DMS153 treated with DMSO at 0.1 percent for 48 hours (cell line): ENCODE measurements around the gene DDX21.
A peak's percentile ranks its signal among the peaks of the same experiment; 100 is the strongest.
"Not testable (repeated sequence)": the region's sequence is repeated elsewhere in the genome, so short reads cannot be mapped to it uniquely, and the experiment has no call there.

ENCODE experiments used
- DNase-seq: peaks from one replicate; lab custom pipeline; 2025; ENCODE audit not compliant: unreplicated experiment; lab: John Stamatoyannopoulos, UW

DDX21 gene

GRCh38 chr10:68987611-68988010 lies 31.6 kb downstream of the DDX21 start:
- no peak for DNase-seq

- peak; percentile 92 for DNase-seq
Measured at GRCh38 chr10:68988530-68989316, 32.8 kb downstream of the DDX21 start, which contains the start of gene KIFBP. KIFBP (plus strand) TSS chr10:68988803; CDS start chr10:68988833, 30 bp downstream.

- no peak for DNase-seq
Measured at GRCh38 chr10:68989317-68989990, 33.5 kb downstream of the DDX21 start.

GRCh38 chr10:68992636-68993440 lies 36.9 kb downstream of the DDX21 start:
- DNase-seq, result no peak

GRCh38 chr10:68997211-68997610 lies 41.2 kb downstream of the DDX21 start:
- DNase-seq, result no peak

- no peak for DNase-seq
Measured at GRCh38 chr10:69004821-69005220, 48.9 kb downstream of the DDX21 start.

GRCh38 chr10:69005704-69006485 lies 49.9 kb downstream of the DDX21 start:
- DNase-seq, result no peak

- no peak for DNase-seq
Measured at GRCh38 chr10:69007260-69007659, 51.3 kb downstream of the DDX21 start.

GRCh38 chr10:69009360-69009759 lies 53.4 kb downstream of the DDX21 start:
- DNase-seq, result no peak

- DNase-seq, result no peak
Measured at GRCh38 chr10:69010151-69010640, 54.2 kb downstream of the DDX21 start.

GRCh38 chr10:69012778-69013177 lies 56.8 kb downstream of the DDX21 start:
- DNase-seq, result not testable (repeated sequence)

- DNase-seq, result no peak
Measured at GRCh38 chr10:69014171-69014570, 58.2 kb downstream of the DDX21 start.

- DNase-seq, result no peak
Measured at GRCh38 chr10:69018613-69019012, 62.6 kb downstream of the DDX21 start.

GRCh38 chr10:69022611-69023010 lies 66.6 kb downstream of the DDX21 start:
- DNase-seq, result no peak

GRCh38 chr10:69025370-69025896 lies 69.5 kb downstream of the DDX21 start:
- DNase-seq, result no peak

- DNase-seq, result no peak
Measured at GRCh38 chr10:69033256-69033655, 77.3 kb downstream of the DDX21 start.
